A549 (cell line): ENCODE results near the gene MTAP. TPM values are rescaled to one million over a fixed set of nuclear protein-coding genes. Genes with fewer than 3 reads are reported as not detected.

Experiments
- ATAC-seq, 2 experiments: fragments of 200-7000 bp in 1 of 2; fragments of >200 bp in 1 of 2; cut with Nextera tagmentation in 1 of 2; cut with Tn5 transposase in 1 of 2; 3 replicates each; pipeline versions ENCODE4 v1.8.0 to v1.9.1; 2018 to 2020; ENCODE audit warnings: mild to moderate bottlenecking in 1 of 2, moderate library complexity in 1 of 2
- CTCF ChIA-PET: fragments of 300-600 bp; sonication (Branson Sonifier 250); formaldehyde crosslinking; extraction: SDS; loops from one replicate; lab custom pipeline; 2021; ENCODE audit warnings: antibody characterized with exemption, inconsistent platforms; lab: Yijun Ruan, JAX
- POLR2A ChIA-PET: fragments of 350-600 bp; formaldehyde crosslinking; extraction: SDS; loops from one replicate; lab custom pipeline; 2021; ENCODE audit warnings: antibody characterized with exemption, inconsistent platforms; lab: Yijun Ruan, JAX
- DNase-seq, 2 experiments: peaks; one replicate each; pipeline versions ENCODE4 v3.0.0 to v3.0.0-alpha.2; 2011 to 2016; ENCODE audit warnings: low read depth in 1 of 2, low spot score in 1 of 2
- FAIRE-seq: peaks from 2 replicates; lab custom pipeline; 2011; peaks lifted over from hg19 to GRCh38; lab: Jason Lieb, UNC
- H3K27ac ChIP-seq, 2 experiments: fragments of >200 bp; sonication (Bioruptor Twin); formaldehyde crosslinking; 3 replicates each; pipeline ENCODE4 v1.5.1; 2016 to 2017
- H3K4me1 ChIP-seq: fragments of >200 bp; sonication (Bioruptor Twin); formaldehyde crosslinking; 3 replicates; pipeline ENCODE4 v1.6.1; 2016
- H3K4me2 ChIP-seq: fragments of >200 bp; sonication (Bioruptor Twin); formaldehyde crosslinking; 3 replicates; pipeline ENCODE4 v1.6.1; 2016
- H3K4me3 ChIP-seq: fragments of >200 bp; sonication (Bioruptor Twin); formaldehyde crosslinking; 3 replicates; pipeline ENCODE4 v1.5.1; 2016
- H3K9me3 ChIP-seq: fragments of >200 bp; sonication (Bioruptor Twin); formaldehyde crosslinking; 3 replicates; pipeline ENCODE4 v1.6.1; 2016
- CBX2 ChIP-seq: fragments of 200-600 bp; sonication (generic); IDR thresholded peaks from 2 replicates; pipeline ENCODE4 v1.6.1; 2016; ENCODE audit warnings: low read depth, mild to moderate bottlenecking, borderline replicate concordance
- CBX8 ChIP-seq: fragments of 200-600 bp; sonication (generic); IDR thresholded peaks from 2 replicates; pipeline ENCODE4 v1.6.1; 2016
- CHD2 ChIP-seq: fragments of 150-350 bp; IDR thresholded peaks from 2 replicates; pipeline ENCODE4 v1.6.1; 2014; ENCODE audit warnings: low read length; ENCODE audit not compliant: partially characterized antibody
- CHD4 ChIP-seq: fragments of 200-600 bp; sonication (generic); IDR thresholded peaks from 2 replicates; pipeline ENCODE4 v1.6.1; 2016; ENCODE audit warnings: antibody characterized with exemption, mild to moderate bottlenecking, borderline replicate concordance
- EHF ChIP-seq: fragments of 250-450 bp; sonication (Bioruptor Pico); IDR thresholded peaks from 2 replicates; pipeline ENCODE4 v1.5.0; 2020; ENCODE audit warnings: mild to moderate bottlenecking
- EHMT2 ChIP-seq: fragments of 200-600 bp; sonication (generic); IDR thresholded peaks from 2 replicates; pipeline ENCODE4 v1.6.1; 2016; ENCODE audit warnings: antibody characterized with exemption, low read depth, mild to moderate bottlenecking, moderate library complexity
- ESRRA ChIP-seq: fragments of 150-350 bp; IDR thresholded peaks from 2 replicates; pipeline ENCODE4 v1.6.1; 2014; ENCODE audit warnings: mild to moderate bottlenecking, low read length, borderline replicate concordance
- FOSB ChIP-seq: fragments of 250-450 bp; sonication (Bioruptor Pico); IDR thresholded peaks from 2 replicates; pipeline ENCODE4 v1.5.0; 2020; ENCODE audit warnings: mild to moderate bottlenecking, moderate library complexity
- HOXB13 ChIP-seq: fragments of 250-450 bp; sonication (Bioruptor Pico); IDR thresholded peaks from 2 replicates; pipeline ENCODE4 v1.5.0; 2020; ENCODE audit warnings: low read depth, mild to moderate bottlenecking, moderate library complexity
- HOXB5 ChIP-seq: fragments of 250-450 bp; sonication (Bioruptor Pico); IDR thresholded peaks from 2 replicates; pipeline ENCODE4 v1.5.0; 2020; ENCODE audit warnings: mild to moderate bottlenecking, moderate library complexity
- JUNB ChIP-seq: fragments of >200 bp; sonication (Bioruptor Twin); formaldehyde crosslinking; IDR thresholded peaks from 2 replicates; pipeline ENCODE4 v1.6.1; 2016
- MAFK ChIP-seq: fragments of 450-650 bp; IDR thresholded peaks from 2 replicates; pipeline ENCODE4 v1.6.1; 2014; ENCODE audit not compliant: partially characterized antibody
- NPAS2 ChIP-seq: fragments of 250-450 bp; sonication (Bioruptor Pico); IDR thresholded peaks from 2 replicates; pipeline ENCODE4 v1.8.0; 2022; ENCODE audit warnings: mild to moderate bottlenecking, moderate library complexity, borderline replicate concordance
- PHF8 ChIP-seq: fragments of 200-600 bp; sonication (generic); IDR thresholded peaks from 2 replicates; pipeline ENCODE4 v1.6.1; 2016; ENCODE audit warnings: low read depth, mild to moderate bottlenecking, antibody characterized with exemption, moderate library complexity, borderline replicate concordance
- RCOR1 ChIP-seq: fragments of 150-350 bp; IDR thresholded peaks from 2 replicates; pipeline ENCODE4 v1.6.1; 2014; ENCODE audit warnings: antibody characterized with exemption, low read length, low read depth
- REST ChIP-seq: fragments of 200-600 bp; sonication (generic); IDR thresholded peaks from 2 replicates; pipeline ENCODE4 v1.6.1; 2016; ENCODE audit warnings: antibody characterized with exemption, mild to moderate bottlenecking, moderate library complexity
- RNF2 ChIP-seq: fragments of 200-600 bp; sonication (generic); IDR thresholded peaks from 2 replicates; pipeline ENCODE4 v1.6.1; 2016; ENCODE audit warnings: low read depth, mild to moderate bottlenecking, antibody characterized with exemption, moderate library complexity, borderline replicate concordance
- SMC3 ChIP-seq: fragments of >200 bp; sonication (Bioruptor Twin); formaldehyde crosslinking; IDR thresholded peaks from 3 replicates; pipeline ENCODE4 v1.6.1; 2018; ENCODE audit warnings: inconsistent platforms
- WGBS: methylation state at CpG from one replicate; pipeline ENCODE4 v1.1.6; 2017; ENCODE audit errors: missing lambda C conversion rate; 5-methylcytosine and 5-hydroxymethylcytosine counted together
- polyA plus RNA-seq, 4 experiments: library from polyadenylated mRNA; depleted of rRNA in 3 of 4; stranded (reverse); fragments of >200 nt; fragmentation: RNase III in 1 of 4; extraction: RNeasy Plus Mini Kit Qiagen cat#74134 plus additional on column Dnase treatment in 1 of 4; gene quantifications; 2 replicates in 3 of 4; 3 replicates in 1 of 4; pipeline ENCODE4 v1.2.3, GENCODE V29; 2011 to 2017
- TF ChIP-seq, protein P1 (sequence below): fragments of 150-350 bp; IDR thresholded peaks from 2 replicates; pipeline ENCODE4 v1.6.1; 2014; ENCODE audit warnings: low read depth, mild to moderate bottlenecking, low read length
- TF ChIP-seq, protein P2 (sequence below): IDR thresholded peaks from 2 replicates; pipeline ENCODE4 v1.6.1; 2012

The MTAP gene
- polyA plus RNA-seq, 2 of the 4 experiments (the other 2 are of a cell fraction) = 4.1 to 35.6 TPM

DNA sequence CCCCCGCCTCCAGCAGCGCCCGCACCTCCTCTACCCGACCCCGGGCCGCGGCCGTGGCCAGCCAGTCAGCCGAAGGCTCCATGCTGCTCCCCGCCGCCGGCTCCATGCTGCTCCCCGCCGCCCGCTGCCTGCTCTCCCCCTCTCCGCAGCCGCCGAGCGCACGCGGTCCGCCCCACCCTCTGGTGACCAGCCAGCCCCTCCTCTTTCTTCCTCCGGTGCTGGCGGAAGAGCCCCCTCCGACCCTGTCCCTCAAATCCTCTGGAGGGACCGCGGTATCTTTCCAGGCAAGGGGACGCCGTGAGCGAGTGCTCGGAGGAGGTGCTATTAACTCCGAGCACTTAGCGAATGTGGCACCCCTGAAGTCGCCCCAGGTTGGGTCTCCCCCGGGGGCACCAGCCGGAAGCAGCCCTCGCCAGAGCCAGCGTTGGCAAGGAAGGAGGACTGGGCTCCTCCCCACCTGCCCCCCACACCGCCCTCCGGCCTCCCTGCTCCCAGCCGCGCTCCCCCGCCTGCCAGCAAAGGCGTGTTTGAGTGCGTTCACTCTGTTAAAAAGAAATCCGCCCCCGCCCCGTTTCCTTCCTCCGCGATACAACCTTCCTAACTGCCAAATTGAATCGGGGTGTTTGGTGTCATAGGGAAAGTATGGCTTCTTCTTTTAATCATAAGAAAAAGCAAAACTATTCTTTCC lies 172.4 kb downstream of the MTAP start:
- no peak for DNase-seq
- H3K4me2 ChIP-seq = no peak overlapping the region
- ATAC-seq = no peak
- H3K4me1 ChIP-seq = no peaks in the 10 kb centered on the region
- no peak for TF ChIP-seq JUNB
- no peak for TF ChIP-seq NPAS2 (CRISPR knock-in tag)
- no peak for TF ChIP-seq RNF2
- no peak for TF ChIP-seq RCOR1
- H3K4me3 ChIP-seq = no peak overlapping the region
- no peak overlapping the region for H3K27ac ChIP-seq
- no CpG with 5 or more reads among the region's 51 CpGs for WGBS
- POLR2A ChIA-PET = no interaction called here
- H3K9me3 ChIP-seq = no peaks in the 10 kb centered on the region
- CTCF ChIA-PET = no interaction called here
- FAIRE-seq = no peak

- ChIA-PET POLR2A (no interaction called here), CTCF (no interaction called here)
- Histone ChIP-seq H3K4me3 (no peak overlapping the region), H3K4me2 (no peak overlapping the region), H3K9me3 (no peaks in the 10 kb centered on the region), H3K27ac (no peak overlapping the region), H3K4me1 (no peaks in the 10 kb centered on the region)
- TF ChIP-seq, protein P1, sequence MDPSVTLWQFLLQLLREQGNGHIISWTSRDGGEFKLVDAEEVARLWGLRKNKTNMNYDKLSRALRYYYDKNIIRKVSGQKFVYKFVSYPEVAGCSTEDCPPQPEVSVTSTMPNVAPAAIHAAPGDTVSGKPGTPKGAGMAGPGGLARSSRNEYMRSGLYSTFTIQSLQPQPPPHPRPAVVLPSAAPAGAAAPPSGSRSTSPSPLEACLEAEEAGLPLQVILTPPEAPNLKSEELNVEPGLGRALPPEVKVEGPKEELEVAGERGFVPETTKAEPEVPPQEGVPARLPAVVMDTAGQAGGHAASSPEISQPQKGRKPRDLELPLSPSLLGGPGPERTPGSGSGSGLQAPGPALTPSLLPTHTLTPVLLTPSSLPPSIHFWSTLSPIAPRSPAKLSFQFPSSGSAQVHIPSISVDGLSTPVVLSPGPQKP = no peak
- no peak for TF ChIP-seq EHF (CRISPR knock-in tag)
- no peak for TF ChIP-seq CBX2
- no peak for TF ChIP-seq ESRRA
- TF ChIP-seq REST = no peak
- TF ChIP-seq, protein P2, sequence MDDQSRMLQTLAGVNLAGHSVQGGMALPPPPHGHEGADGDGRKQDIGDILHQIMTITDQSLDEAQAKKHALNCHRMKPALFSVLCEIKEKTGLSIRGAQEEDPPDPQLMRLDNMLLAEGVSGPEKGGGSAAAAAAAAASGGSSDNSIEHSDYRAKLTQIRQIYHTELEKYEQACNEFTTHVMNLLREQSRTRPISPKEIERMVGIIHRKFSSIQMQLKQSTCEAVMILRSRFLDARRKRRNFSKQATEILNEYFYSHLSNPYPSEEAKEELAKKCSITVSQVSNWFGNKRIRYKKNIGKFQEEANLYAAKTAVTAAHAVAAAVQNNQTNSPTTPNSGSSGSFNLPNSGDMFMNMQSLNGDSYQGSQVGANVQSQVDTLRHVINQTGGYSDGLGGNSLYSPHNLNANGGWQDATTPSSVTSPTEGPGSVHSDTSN = no peak
- TF ChIP-seq SMC3 = no peak
- no peak for TF ChIP-seq MAFK
- no peak for TF ChIP-seq FOSB (CRISPR knock-in tag)
- no peak for TF ChIP-seq CBX8
- no peak for TF ChIP-seq PHF8
- TF ChIP-seq CHD2 = no peak
- TF ChIP-seq HOXB5 (CRISPR knock-in tag) = no peak
- no peak for TF ChIP-seq EHMT2
- TF ChIP-seq HOXB13 = no peak
- TF ChIP-seq CHD4 = no peak
- ATAC-seq (no peak), DNase-seq (no peak), FAIRE-seq (no peak)
- no CpG with 5 or more reads among the region's 19 CpGs for WGBS
Observed at GRCh38 chr9:21976334-21976875, 174.0 kb downstream of the MTAP start.
